T47D (cell line): ENCODE data around the gene CNR1.
"Not testable (repeated sequence)": the region's sequence is repeated elsewhere in the genome, so short reads cannot be mapped to it uniquely, and the experiment has no call there.

ENCODE experiments used
- DNase-seq, 2 experiments: peaks; one replicate each; pipeline versions ENCODE4 v3.0.0 to v3.0.0-alpha.2; 2011 to 2012; ENCODE audit warnings: low read depth in 1 of 2, low spot score in 1 of 2
- JUND ChIP-seq: IDR thresholded peaks from 2 replicates; pipeline ENCODE4 v1.6.1; 2012; ENCODE audit warnings: low read depth
- in situ Hi-C: cut with HindIII; loops from 2 replicates; pipeline ENCODE4 v1.10.0; 2016; ENCODE audit warnings: low sequenced_read_pairs, low pct_unique_long_range_greater_than_20kb

CNR1 gene

DNA sequence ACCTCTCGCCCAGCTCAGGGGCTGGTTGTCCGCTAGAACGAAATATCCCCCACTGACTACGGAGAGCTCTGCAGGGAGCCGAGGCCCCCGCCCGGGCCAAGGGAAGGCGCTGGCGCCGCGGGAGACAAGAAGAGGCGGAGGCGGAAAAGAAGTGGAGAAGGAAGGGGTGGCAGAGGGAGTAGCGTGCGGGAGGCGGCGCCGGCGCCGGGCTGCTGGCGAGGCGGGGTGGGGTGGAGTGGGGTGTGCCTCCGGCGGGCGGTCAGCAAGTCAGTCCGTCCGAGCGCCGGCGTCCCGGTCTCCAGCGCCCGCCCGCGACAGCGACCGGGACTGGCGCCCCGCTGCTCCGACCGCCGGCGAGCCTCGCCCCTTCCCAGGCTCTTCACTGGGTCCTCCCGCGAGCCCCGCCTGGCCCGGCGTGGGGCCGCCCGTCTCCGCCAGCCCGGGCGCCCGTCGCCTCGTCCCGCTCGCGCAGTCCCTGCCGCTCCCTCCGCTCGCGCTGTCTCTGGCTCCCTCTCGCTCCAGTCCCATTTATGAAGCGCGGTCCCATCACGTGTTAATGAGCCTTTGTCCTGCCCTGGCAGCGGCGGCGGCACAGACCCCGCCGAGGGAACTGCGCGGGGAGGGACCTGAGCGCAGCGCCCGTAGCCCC lies at the start of gene CNR1:
Gene CNR1 (minus strand): TSS at position 504 of the 649 bp plus-strand sequence. CDS start 21,073 bp downstream, outside the sequence.
- in situ Hi-C loops = no loop called here
- no peak for DNase-seq
- no peak for TF ChIP-seq JUND

DNA sequence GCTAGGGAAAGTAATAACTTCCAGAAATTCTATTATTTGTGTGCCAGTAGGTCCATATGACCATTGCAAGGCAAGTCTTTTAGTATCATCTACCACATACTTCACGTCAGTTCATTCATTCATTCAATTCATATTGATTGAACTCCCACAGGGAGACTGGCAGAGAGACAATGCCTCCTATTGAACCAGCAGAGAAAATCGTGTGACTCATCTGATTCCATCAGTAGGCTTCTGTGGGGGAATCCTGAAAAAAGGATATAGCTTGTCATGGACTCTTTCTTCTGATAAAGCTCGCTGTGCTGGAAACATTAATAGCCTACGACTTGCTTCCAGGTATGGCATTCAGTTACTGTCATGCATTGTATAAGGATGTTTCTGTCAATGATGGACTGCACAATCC lies 45.3 kb upstream of the CNR1 start:
- TF ChIP-seq JUND = no peak
- DNase-seq = no peak
- in situ Hi-C loops = no loop called here

DNA sequence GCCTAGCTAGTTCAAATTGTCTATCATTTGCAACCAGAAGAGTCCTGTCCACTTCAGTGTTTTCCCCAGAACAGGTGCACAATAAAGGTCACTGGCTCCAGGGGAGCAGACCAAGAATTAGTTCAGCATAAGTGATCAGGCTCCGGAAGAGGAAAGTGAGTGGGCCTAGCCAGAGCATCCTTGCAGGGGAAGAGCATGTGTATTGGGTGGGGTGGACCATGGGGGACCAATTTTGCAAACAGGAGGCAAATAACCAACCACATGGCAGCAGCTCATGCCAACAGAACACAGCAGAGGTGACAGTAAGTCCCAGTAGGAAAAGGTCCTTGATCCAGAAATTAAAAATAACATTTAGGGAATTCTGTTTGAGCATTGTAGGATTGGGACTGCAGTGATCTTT lies 43.2 kb upstream of the CNR1 start:
- DNase-seq = no peak
- no peak for TF ChIP-seq JUND
- in situ Hi-C loops = no loop called here

DNA sequence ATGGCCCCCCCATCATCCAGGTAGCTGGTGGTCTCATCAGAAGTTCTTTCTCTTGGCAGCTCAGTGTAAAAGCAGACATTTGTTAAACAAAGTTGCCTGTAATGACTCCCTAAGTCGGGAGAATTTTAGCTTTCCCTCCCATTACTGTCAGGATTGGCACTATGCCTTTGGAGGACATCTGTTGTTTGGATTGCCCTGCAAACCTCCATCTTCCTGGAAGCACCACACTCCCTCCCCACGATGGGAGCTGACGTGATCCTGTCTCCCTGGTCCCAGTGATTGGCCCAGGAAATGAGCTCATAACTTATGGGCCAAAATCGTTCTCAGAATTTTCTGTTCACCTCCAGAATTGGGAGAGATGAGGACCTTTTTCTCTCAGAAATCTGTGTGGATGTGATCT lies 42.6 kb upstream of the CNR1 start:
- in situ Hi-C loops = no loop called here
- no peak for TF ChIP-seq JUND
- no peak for DNase-seq

DNA sequence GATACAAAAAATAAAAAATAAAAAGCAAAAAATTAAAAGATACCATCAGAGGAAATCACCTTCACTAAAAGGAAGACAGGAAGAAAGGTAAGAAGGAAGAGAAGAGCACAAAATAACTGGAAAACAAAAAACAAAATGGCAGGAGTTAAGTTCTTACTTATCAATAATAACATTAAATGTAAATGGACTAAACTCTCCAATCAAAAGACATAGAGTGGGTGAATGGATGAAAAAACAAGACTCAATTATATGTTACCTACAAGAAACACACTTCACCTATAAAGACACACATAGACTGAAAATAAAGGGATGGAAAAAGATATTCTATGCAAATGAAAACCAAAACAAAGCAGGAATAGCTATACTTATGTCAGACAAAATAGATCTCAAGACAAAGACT lies 35.6 kb upstream of the CNR1 start:
- in situ Hi-C loops, DNase-seq: not testable (repeated sequence)

DNA sequence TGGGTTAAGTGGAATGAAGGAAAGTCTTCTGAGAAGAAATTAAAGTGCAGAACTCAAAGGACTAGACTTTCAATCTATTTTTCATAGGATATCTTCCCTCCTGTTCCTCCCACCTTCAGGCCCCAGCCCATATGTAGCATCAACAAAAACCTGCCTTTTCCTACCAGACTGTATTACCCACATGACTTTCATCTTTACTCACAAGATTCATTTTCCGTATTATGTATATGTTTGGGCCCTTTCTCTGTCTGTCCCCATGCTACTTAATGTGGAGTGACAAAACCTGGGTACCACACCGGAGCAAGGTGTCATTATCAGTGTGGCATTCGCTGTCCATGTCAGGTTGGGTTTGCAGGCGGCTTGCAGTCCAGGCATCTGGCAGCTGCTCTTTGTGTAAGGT lies 18.8 kb upstream of the CNR1 start:
- TF ChIP-seq JUND = no peak
- DNase-seq = no peak
- in situ Hi-C loops = no loop called here

DNA sequence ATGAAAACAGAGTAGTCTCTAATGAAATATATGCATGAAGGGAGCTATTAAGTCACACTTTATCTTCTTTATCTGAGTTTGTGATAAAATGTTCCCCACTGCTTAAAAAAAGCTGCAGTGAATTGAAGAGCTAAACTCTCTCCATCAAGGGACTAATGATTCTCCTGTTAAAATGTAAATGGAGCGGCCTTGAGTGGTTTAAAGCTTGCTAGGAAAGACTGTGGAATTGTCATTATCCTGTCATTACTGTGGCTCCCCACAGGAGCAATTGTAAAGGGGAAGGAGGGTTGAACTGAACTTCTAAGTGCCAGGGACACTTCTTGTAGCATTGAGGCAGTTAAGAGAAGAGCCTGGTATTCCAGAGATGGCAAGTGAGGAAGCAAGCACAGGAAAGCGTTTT lies 17.3 kb upstream of the CNR1 start:
- in situ Hi-C loops = no loop called here
- no peak for TF ChIP-seq JUND
- DNase-seq = no peak

DNA sequence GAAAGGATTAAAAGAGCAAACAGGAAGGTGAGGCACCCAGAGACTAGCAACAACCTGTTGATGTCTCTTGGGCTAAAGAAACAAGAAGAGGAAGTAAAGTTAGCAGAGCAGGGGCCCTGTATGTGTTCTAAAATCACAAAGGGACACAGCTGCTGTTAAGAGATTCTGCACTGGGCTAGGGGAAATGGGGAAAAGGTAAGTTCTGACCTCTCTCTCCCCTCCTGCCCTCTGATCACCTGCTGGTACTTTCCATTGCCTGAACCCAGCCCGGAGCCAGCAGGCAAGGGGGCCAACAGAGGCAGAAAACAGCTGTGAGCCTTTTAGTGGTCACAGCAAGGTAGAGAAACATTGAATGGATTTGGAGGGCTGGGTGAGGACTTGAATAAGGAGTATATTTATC lies 13.5 kb upstream of the CNR1 start:
- no peak for DNase-seq
- in situ Hi-C loops = no loop called here
- no peak for TF ChIP-seq JUND

DNA sequence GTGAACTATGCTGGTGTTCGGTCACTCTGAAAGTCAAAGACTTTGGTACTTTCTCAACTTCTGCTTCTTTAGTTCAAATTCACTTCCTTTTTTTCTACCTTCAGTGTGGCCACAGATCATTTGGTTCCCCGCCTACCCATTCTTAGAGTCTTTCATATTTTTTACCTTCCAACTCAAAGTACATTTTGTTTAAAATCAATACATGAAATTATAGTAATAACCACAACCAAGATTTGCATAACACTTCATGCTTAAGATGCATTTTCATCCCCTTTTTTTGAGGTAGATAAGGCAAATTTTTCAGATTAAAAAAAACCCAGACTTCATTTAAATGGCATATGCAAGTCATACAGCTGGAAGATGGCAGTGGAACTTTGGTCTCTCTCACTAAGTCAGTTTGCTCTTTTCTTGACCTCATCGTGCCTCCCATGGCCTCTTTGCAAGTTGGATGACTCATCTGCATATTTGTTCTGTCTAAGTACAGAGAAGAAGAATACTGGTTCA lies 11.9 kb upstream of the CNR1 start:
- in situ Hi-C loops = no loop called here
- no peak for TF ChIP-seq JUND
- DNase-seq = no peak

DNA sequence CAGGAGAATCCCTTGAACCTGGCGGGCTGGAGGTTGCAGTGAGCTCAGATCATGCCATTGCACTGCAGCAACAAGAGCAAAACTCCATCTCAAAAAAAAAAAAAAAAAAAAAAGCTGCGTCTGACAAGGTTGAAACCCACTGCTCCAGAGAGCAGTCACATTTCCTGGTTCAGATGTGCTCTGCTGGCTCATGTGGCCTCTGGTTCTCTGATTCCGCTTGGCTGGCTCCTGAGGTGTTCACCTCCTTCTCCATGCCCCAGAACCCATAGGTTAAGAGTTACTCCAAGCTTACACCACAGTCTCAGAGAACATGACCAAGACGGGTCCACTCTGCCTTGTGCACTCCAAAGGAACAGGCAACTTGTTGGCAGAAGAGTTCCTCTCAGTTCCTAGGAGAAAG lies 8.8 kb upstream of the CNR1 start:
- no peak for DNase-seq
- in situ Hi-C loops = no loop called here
- no peak for TF ChIP-seq JUND

DNA sequence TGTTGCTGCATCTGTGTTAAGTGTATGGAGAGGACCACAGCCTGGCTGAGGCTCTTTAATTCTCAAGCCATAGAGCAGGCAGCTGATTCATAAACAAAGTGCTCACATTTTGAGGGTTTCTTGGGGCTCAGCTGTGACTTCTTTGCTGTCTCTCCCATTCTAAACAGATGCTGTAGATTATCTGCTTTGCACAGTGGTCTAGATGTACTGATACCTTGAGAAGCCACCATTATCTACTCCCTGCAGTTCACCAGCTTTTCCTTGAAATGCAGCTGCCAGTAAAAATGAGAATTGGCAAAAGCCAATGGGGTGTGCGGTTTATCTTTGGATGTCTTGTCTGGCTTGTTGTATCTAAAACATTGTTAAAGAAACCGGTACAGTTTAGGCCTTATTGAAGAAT lies 5.2 kb upstream of the CNR1 start:
- in situ Hi-C loops = no loop called here
- no peak for TF ChIP-seq JUND

DNA sequence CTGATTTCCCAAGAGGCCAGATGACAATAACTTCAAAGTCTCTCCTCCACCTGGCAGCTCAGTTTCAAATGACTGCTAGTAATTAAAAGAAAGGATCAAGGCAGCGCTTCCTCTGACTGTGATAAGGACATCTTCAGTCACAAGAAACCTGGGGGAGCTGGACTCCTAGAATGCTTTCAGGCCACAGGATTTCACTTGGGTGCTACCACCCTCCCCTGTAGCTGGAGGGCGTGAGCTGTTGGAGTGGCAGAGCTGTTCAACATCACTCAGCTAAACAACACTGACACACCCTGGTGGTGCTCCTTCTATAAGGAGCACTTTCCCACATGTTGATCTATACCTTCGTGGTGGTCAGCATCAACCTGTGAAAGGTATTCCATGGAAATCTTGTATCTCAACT lies 2.2 kb upstream of the CNR1 start:
- DNase-seq = no peak
- in situ Hi-C loops = no loop called here
- no peak for TF ChIP-seq JUND

More for the DNA sequence above, 5.2 kb upstream of the CNR1 start:
- no peak for DNase-seq

DNA sequence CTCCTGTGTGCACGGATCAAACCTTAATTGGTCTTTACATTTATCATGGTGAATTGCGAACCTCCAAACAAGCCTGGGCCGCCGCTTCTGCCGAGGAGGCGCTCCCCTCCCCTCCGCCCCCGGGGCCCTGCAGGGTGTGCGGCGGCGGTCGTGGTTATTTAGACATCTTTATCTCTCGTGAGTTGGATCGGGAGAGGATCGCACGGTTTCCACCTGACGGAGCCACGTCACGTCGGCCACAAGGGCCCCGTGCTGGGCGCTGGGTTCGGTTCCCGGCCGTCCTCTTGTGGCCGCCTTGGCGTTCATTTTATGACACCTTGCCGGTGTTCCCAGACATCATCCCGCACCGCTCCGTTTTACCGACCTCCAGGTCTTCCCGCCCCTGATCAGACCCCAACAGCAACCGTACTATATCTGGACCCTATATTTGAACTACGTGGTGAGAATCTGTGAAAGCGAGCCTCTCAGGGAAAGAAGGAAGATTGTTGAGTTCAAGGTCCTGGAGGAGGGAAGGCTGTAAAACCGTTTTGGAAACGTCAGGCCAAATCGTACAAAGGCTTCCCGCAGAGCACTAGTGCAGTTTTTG lies 1.3 kb upstream of the CNR1 start:
- in situ Hi-C loops = no loop called here
- no peak for DNase-seq
- no peak for TF ChIP-seq JUND
